H1 (cell line): ENCODE measurements around the gene SAT2. TPM values are rescaled to one million over a fixed set of nuclear protein-coding genes. Genes with fewer than 3 reads are reported as not detected.

ENCODE experiments used
- CTCF ChIA-PET: fragments of 300-600 bp; sonication (Branson Sonifier 250); formaldehyde crosslinking; loops from one replicate; lab custom pipeline; 2021; ENCODE audit not compliant: partially characterized antibody; lab: Charles Lee
- POLR2A ChIA-PET: fragments of 300-600 bp; sonication (Branson Sonifier 250); formaldehyde crosslinking; loops from one replicate; lab custom pipeline; 2021; ENCODE audit warnings: inconsistent platforms; ENCODE audit not compliant: partially characterized antibody; lab: Charles Lee
- DNase-seq, 2 experiments: peaks; one replicate each; pipeline versions ENCODE4 v3.0.0 to v3.0.0-alpha.2; 2010 to 2022; ENCODE audit warnings: low spot score in 2 of 2, low read depth in 1 of 2, mixed read lengths in 1 of 2
- FAIRE-seq: peaks from 2 replicates; lab custom pipeline; 2011; peaks lifted over from hg19 to GRCh38; lab: Jason Lieb, UNC
- H2AFZ ChIP-seq: 2 replicates; pipeline ENCODE4 v1.8.1; 2012; ENCODE audit warnings: low read length, inconsistent platforms
- H2AK5ac ChIP-seq: 2 replicates; pipeline ENCODE4 v1.6.1; 2013; ENCODE audit warnings: low read depth, low read length
- H2BK120ac ChIP-seq: replicated peaks from 2 replicates; pipeline ENCODE3; 2013; ENCODE audit warnings: low read depth, low read length, inconsistent platforms
- H2BK12ac ChIP-seq: 2 replicates; pipeline ENCODE4 v1.6.1; 2013; ENCODE audit warnings: low read depth, low read length
- H2BK15ac ChIP-seq: 2 replicates; pipeline ENCODE4 v1.6.1; 2013; ENCODE audit warnings: low read length
- H2BK20ac ChIP-seq: 2 replicates; pipeline ENCODE4 v1.6.1; 2013; ENCODE audit warnings: low read length
- H2BK5ac ChIP-seq: 2 replicates; pipeline ENCODE4 v1.6.1; 2013; ENCODE audit warnings: low read depth, low read length
- H3K14ac ChIP-seq: 2 replicates; pipeline ENCODE4 v1.6.1; 2013; ENCODE audit warnings: inconsistent platforms; ENCODE audit not compliant: insufficient read length
- H3K18ac ChIP-seq: 2 replicates; pipeline ENCODE4 v1.6.1; 2013; ENCODE audit warnings: low read length; ENCODE audit errors: extremely low read depth
- H3K23ac ChIP-seq: 2 replicates; pipeline ENCODE4 v1.6.1; 2013; ENCODE audit warnings: inconsistent platforms; ENCODE audit not compliant: insufficient read length
- H3K23me2 ChIP-seq: 2 replicates; pipeline ENCODE4 v1.6.1; 2013; ENCODE audit warnings: low read depth, low read length
- H3K27ac ChIP-seq: 2 replicates; pipeline ENCODE4 v1.6.1; 2011; ENCODE audit warnings: low read depth, low read length, inconsistent platforms
- H3K27me3 ChIP-seq, 4 experiments: replicated peaks in 1 of 4; 1 replicate in 1 of 4; 2 replicates in 3 of 4; pipeline versions ENCODE4 v1.6.1 to v1.8.1; 2011 to 2013; ENCODE audit warnings: low read length in 3 of 4, mild to moderate bottlenecking in 3 of 4, inconsistent platforms in 2 of 4, mixed read lengths in 2 of 4, moderate library complexity in 1 of 4; ENCODE audit not compliant: control insufficient read depth in 3 of 4, insufficient read depth in 3 of 4; ENCODE audit errors: extremely low read depth in 1 of 4
- H3K36me3 ChIP-seq, 4 experiments: 2 replicates each; pipeline versions ENCODE4 v1.6.1 to v1.8.1; 2011 to 2013; ENCODE audit warnings: mild to moderate bottlenecking in 4 of 4, low read length in 3 of 4, moderate library complexity in 2 of 4, control low read depth in 1 of 4, inconsistent platforms in 1 of 4; ENCODE audit not compliant: insufficient read depth in 4 of 4, control insufficient read depth in 2 of 4
- H3K4ac ChIP-seq: replicated peaks from 2 replicates; pipeline ENCODE3; 2013; ENCODE audit warnings: low read length, low read depth, mixed read lengths, inconsistent platforms; ENCODE audit not compliant: insufficient read length
- H3K4me1 ChIP-seq, 4 experiments: replicated peaks in 1 of 4; 1 replicate in 1 of 4; 2 replicates in 3 of 4; pipeline versions ENCODE4 v1.6.1 to v1.8.1; 2011 to 2013; ENCODE audit warnings: low read length in 3 of 4, inconsistent platforms in 2 of 4, mixed read lengths in 1 of 4; ENCODE audit not compliant: insufficient read depth in 4 of 4, control insufficient read depth in 3 of 4
- H3K4me2 ChIP-seq, 2 experiments: 2 replicates each; pipeline versions ENCODE4 v1.6.1 to v1.8.1; 2011 to 2013; ENCODE audit warnings: low read depth in 2 of 2, low read length in 2 of 2, control low read depth in 1 of 2, inconsistent platforms in 1 of 2, mild to moderate bottlenecking in 1 of 2; ENCODE audit not compliant: insufficient read depth in 1 of 2
- H3K4me3 ChIP-seq, 4 experiments: fragments of 200-600, 300-600 bp in 1 of 4; sonication (generic), shearing (Covaris generic), sonication (Bioruptor Twin) in 1 of 4; 2 replicates each; pipeline versions ENCODE4 v1.5.1 to v1.8.1; 2011 to 2016; ENCODE audit warnings: low read length in 4 of 4, low read depth in 3 of 4, control low read depth in 2 of 4, inconsistent platforms in 2 of 4, mild to moderate bottlenecking in 2 of 4, mixed read lengths in 1 of 4, moderate library complexity in 1 of 4; ENCODE audit not compliant: insufficient read depth in 2 of 4; ENCODE audit errors: extremely low read depth in 1 of 4
- H3K56ac ChIP-seq: replicated peaks from 2 replicates; pipeline ENCODE3; 2013; ENCODE audit warnings: low read depth, mild to moderate bottlenecking, mixed read lengths, low read length, inconsistent platforms; ENCODE audit not compliant: insufficient read length
- H3K79me1 ChIP-seq: 2 replicates; pipeline ENCODE4 v1.6.1; 2013; ENCODE audit warnings: low read depth, low read length, control low read depth
- H3K79me2 ChIP-seq, 2 experiments: 2 replicates each; pipeline versions ENCODE4 v1.6.1 to v1.8.1; 2012 to 2013; ENCODE audit warnings: low read length in 2 of 2, mild to moderate bottlenecking in 2 of 2, inconsistent platforms in 1 of 2; ENCODE audit not compliant: insufficient read depth in 2 of 2, control insufficient read depth in 1 of 2
- H3K9ac ChIP-seq, 4 experiments: replicated peaks in 1 of 4; 1 replicate in 1 of 4; 2 replicates in 3 of 4; pipeline versions ENCODE4 v1.6.1 to v1.8.1; 2011 to 2013; ENCODE audit warnings: low read depth in 3 of 4, low read length in 3 of 4, control low read depth in 2 of 4, mild to moderate bottlenecking in 2 of 4, moderate library complexity in 2 of 4, inconsistent platforms in 1 of 4; ENCODE audit errors: extremely low read depth in 1 of 4
- H3K9me3 ChIP-seq, 2 experiments: 2 replicates each; pipeline versions ENCODE4 v1.6.1 to v1.8.1; 2012 to 2013; ENCODE audit warnings: mild to moderate bottlenecking in 2 of 2, moderate library complexity in 2 of 2, control low read depth in 1 of 2, inconsistent platforms in 1 of 2, low read depth in 1 of 2, low read length in 1 of 2, mixed read lengths in 1 of 2; ENCODE audit not compliant: insufficient read depth in 2 of 2
- H4K20me1 ChIP-seq, 2 experiments: replicated peaks in 1 of 2; 2 replicates each; pipeline versions ENCODE3 to v1.8.1; 2011 to 2013; ENCODE audit warnings: inconsistent platforms in 2 of 2, low read length in 2 of 2, mild to moderate bottlenecking in 1 of 2; ENCODE audit not compliant: insufficient read depth in 2 of 2, control insufficient read depth in 1 of 2
- H4K5ac ChIP-seq: 2 replicates; pipeline ENCODE4 v1.6.1; 2013; ENCODE audit warnings: low read length, low read depth, mixed read lengths, inconsistent platforms; ENCODE audit not compliant: insufficient read length
- H4K8ac ChIP-seq: 2 replicates; pipeline ENCODE4 v1.8.0; 2013; ENCODE audit warnings: mild to moderate bottlenecking, moderate library complexity, low read length, inconsistent platforms; ENCODE audit not compliant: insufficient read depth; ENCODE audit errors: extremely low read depth
- H4K91ac ChIP-seq: replicated peaks from 2 replicates; pipeline ENCODE3; 2013; ENCODE audit warnings: low read length, mixed read lengths, inconsistent platforms; ENCODE audit not compliant: insufficient read length
- ASH2L ChIP-seq: fragments of 200-600, 300-600 bp; sonication (generic); IDR thresholded peaks from one replicate; pipeline ENCODE4 v1.7.1; 2017; ENCODE audit warnings: low read length
- CBX8 ChIP-seq: fragments of 300-800, 300-1000 bp; sonication (generic); IDR thresholded peaks from 2 replicates; pipeline ENCODE4 v1.7.1; 2016; ENCODE audit warnings: low read depth, low read length, borderline replicate concordance
- CHD1 ChIP-seq: IDR thresholded peaks from 2 replicates; pipeline ENCODE4 v1.6.1; 2012; ENCODE audit warnings: low read depth, low read length, improper control_type of control experiment
- MAX ChIP-seq: IDR thresholded peaks from 2 replicates; pipeline ENCODE4 v1.6.1; 2012; ENCODE audit warnings: inconsistent platforms
- PHF8 ChIP-seq: fragments of 200-600 bp; sonication (generic); conservative IDR thresholded peaks from 2 replicates; pipeline ENCODE4 v1.7.1; 2012; ENCODE audit warnings: low read depth, mild to moderate bottlenecking, inconsistent platforms, low read length, moderate library complexity
- RAD21 ChIP-seq, 2 experiments: IDR thresholded peaks in 1 of 2; conservative IDR thresholded peaks in 1 of 2; 2 replicates each; pipeline ENCODE4 v1.6.1; 2011; ENCODE audit warnings: low read depth in 2 of 2, low read length in 2 of 2, improper control_type of control experiment in 1 of 2, inconsistent platforms in 1 of 2, mild to moderate bottlenecking in 1 of 2, moderate library complexity in 1 of 2
- WGBS, 2 experiments: shearing (Covaris generic) in 1 of 2; methylation state at CpG; one replicate each; pipeline versions ENCODE4 v1.1.6 to v1.1.7; 2013 to 2015; ENCODE audit warnings: low lambda C conversion rate in 2 of 2, mixed read lengths in 2 of 2, inconsistent platforms in 1 of 2, low coverage in 1 of 2, missing lambda C conversion rate in 1 of 2; ENCODE audit not compliant: insufficient replicate concordance in 2 of 2, insufficient coverage in 1 of 2, insufficient read length in 1 of 2; ENCODE audit errors: extremely low coverage in 1 of 2, missing lambda C conversion rate in 1 of 2; 5-methylcytosine and 5-hydroxymethylcytosine counted together
- polyA plus RNA-seq, 7 experiments: library from polyadenylated mRNA; depleted of rRNA in 3 of 7; stranded (reverse) in 5 of 7; unstranded in 2 of 7; fragments of >200 nt in 5 of 7; fragments of 200-250 nt in 2 of 7; gene quantifications; 1 replicate in 5 of 7; 2 replicates in 1 of 7; 4 replicates in 1 of 7; pipeline versions ENCODE4 v1.2.1 to v1.2.3, GENCODE V29; 2011 to 2013; ENCODE audit warnings: missing spikeins in 2 of 7, mixed read lengths in 2 of 7
- total RNA-seq: library from RNA; stranded (reverse); fragmentation: NEBNext Ultra II Directional; extraction: Animal tissue kit (Norgen Biotek cat#: 25700); gene quantifications from 2 replicates; pipeline ENCODE4 v1.2.1, GENCODE V29; 2021

Gene SAT2
- total and polyA plus RNA-seq, 2 of the 8 experiments (the other 6 are each of a cell fraction or from before 2014, with no cell fraction given): 36.4 to 72.3 TPM

GRCh38 chr17:7668482-7668881, 40.9 kb upstream of the SAT2 start:
- Histone ChIP-seq H2BK20ac (no peak overlapping the region), H3K9me3 (peaks cover 1 to 2% of the 10 kb centered on the region in 2 experiments; a peak in 2 of 4 replicates), H3K79me2 (no peaks in the 10 kb centered on the region), H3K4ac (no peak overlapping the region), H2BK5ac (no peak overlapping the region), H3K36me3 (peaks cover 16 to 55% (median 39%) of the 10 kb centered on the region in 4 experiments), H4K91ac (no peak overlapping the region), H3K9ac (no peak overlapping the region), H3K4me3 (no peak overlapping the region), H3K18ac (no peak overlapping the region), H3K27ac (no peak overlapping the region), H3K23me2 (no peaks in the 10 kb centered on the region), H2BK15ac (no peak overlapping the region), H3K79me1 (no peaks in the 10 kb centered on the region), H3K27me3 (no peaks in the 10 kb centered on the region), H3K4me1 (0 out of 7 replicates have a peak, but pooled peaks cover 0 to 2% (median 0%) of the 10 kb centered on the region in 4 experiments), H3K14ac (no peak overlapping the region), H2AK5ac (no peak overlapping the region), H4K5ac (no peak overlapping the region), H3K56ac (no peak overlapping the region), H3K23ac (no peak overlapping the region), H2BK12ac (no peak overlapping the region), H2BK120ac (no peak overlapping the region), H4K20me1 (no peaks in the 10 kb centered on the region), H2AFZ (no peak overlapping the region), H4K8ac (no peak overlapping the region), H3K4me2 (no peak overlapping the region)
- no peak for FAIRE-seq
- TF ChIP-seq ASH2L (no peak), CBX8 (no peak), MAX (no peak), CHD1 (no peak), RAD21 (IDR thresholded peaks at IDR 0.05 in 1 of 2, conservative IDR thresholded peaks at IDR 0.05 in 1 of 2; ENCODE audit: low read depth in 2 of 2, low read length in 2 of 2) (no peak), PHF8 (no peak)
- ChIA-PET CTCF (interaction anchor here (1.1 to 15.7 kb wide), 3 partner anchors 11 to 32 kb away, joined by 4 to 332 read pairs (median 198); partner anchors contain the start of genes ATP1B2 and SHBG), POLR2A (interaction anchor here (0.6 to 79.4 kb wide), 5 partner anchors 2 to 1672 kb away, joined by 3 to 2272 read pairs (median 12); partner anchors contain the start of genes ATP1B2, FXR2, SAT2 and SHBG)
- 90% methylated on average over 7 of the region's 7 CpGs; no CpG with 5 or more reads in 1 of the 2 experiments for WGBS, 2 experiments
- no peak for DNase-seq
